ENCODE measurements around the gene RNF130. TPM values are rescaled to one million over a fixed set of nuclear protein-coding genes. Genes with fewer than 3 reads are reported as not detected.

Gene RNF130
- total RNA-seq, 1 donor from 2014 or later = 103 TPM

GRCh38 chr5:180097163-180097894 is 25.8 kb upstream of the RNF130 start:
- Histone ChIP-seq H3K4me3 (no peak overlapping the region), H3K9me3 (no peaks in the 10 kb centered on the region), H3K27me3 (no peaks in the 10 kb centered on the region), H3K27ac (no peak overlapping the region), H3K36me3 (no peaks in the 10 kb centered on the region), H3K4me1 (no peaks in the 10 kb centered on the region)
- TF ChIP-seq POLR2A (IDR thresholded peaks at IDR 0.05) (no peak), CTCF (IDR thresholded peaks at IDR 0.05) (no peak), POLR2AphosphoS5 (IDR thresholded peaks at IDR 0.05; ENCODE audit: insufficient read depth in 1 of 2, low read depth in 1 of 2) (no peak)
- intact Hi-C loops (cut with DNase I) = no loop called here
- no peak for DNase-seq (ENCODE audit: extremely low spot score in 2 of 2)

- Histone ChIP-seq H3K9me3 (no peaks in the 10 kb centered on the region), H3K4me3 (no peak overlapping the region), H3K36me3 (no peaks in the 10 kb centered on the region), H3K27me3 (no peaks in the 10 kb centered on the region), H3K27ac (no peak overlapping the region), H3K4me1 (no peaks in the 10 kb centered on the region)
- intact Hi-C loops (cut with DNase I) = no loop called here
- no peak for TF ChIP-seq POLR2A (IDR thresholded peaks at IDR 0.05)
- no peak for TF ChIP-seq CTCF (IDR thresholded peaks at IDR 0.05)
- no peak for TF ChIP-seq POLR2AphosphoS5 (IDR thresholded peaks at IDR 0.05; ENCODE audit: insufficient read depth in 1 of 2, low read depth in 1 of 2)
- DNase-seq (ENCODE audit: extremely low spot score in 2 of 2) = no peak
Observed at GRCh38 chr5:180096616-180097015, 25.1 kb upstream of the RNF130 start.

GRCh38 chr5:180095545-180095944 is 24.0 kb upstream of the RNF130 start:
- no peaks in the 10 kb centered on the region for H3K27me3 ChIP-seq
- H3K36me3 ChIP-seq = no peaks in the 10 kb centered on the region
- no peak overlapping the region for H3K27ac ChIP-seq
- no peak for TF ChIP-seq POLR2AphosphoS5 (IDR thresholded peaks at IDR 0.05; ENCODE audit: insufficient read depth in 1 of 2, low read depth in 1 of 2)
- TF ChIP-seq POLR2A (IDR thresholded peaks at IDR 0.05) = no peak
- TF ChIP-seq CTCF (IDR thresholded peaks at IDR 0.05) = no peak
- H3K9me3 ChIP-seq = no peaks in the 10 kb centered on the region
- no peak overlapping the region for H3K4me3 ChIP-seq
- H3K4me1 ChIP-seq = peaks cover 10% of the 10 kb centered on the region
- intact Hi-C loops (cut with DNase I) = no loop called here
- no peak for DNase-seq (ENCODE audit: extremely low spot score in 2 of 2)

GRCh38 chr5:180093651-180094382 is 22.3 kb upstream of the RNF130 start:
- H3K36me3 ChIP-seq = no peaks in the 10 kb centered on the region
- no peak for TF ChIP-seq POLR2AphosphoS5 (IDR thresholded peaks at IDR 0.05; ENCODE audit: insufficient read depth in 1 of 2, low read depth in 1 of 2)
- intact Hi-C loops (cut with DNase I) = no loop called here
- H3K9me3 ChIP-seq = no peaks in the 10 kb centered on the region
- H3K27me3 ChIP-seq = no peaks in the 10 kb centered on the region
- DNase-seq (ENCODE audit: extremely low spot score in 2 of 2) = no peak
- peaks cover 12% of the 10 kb centered on the region for H3K4me1 ChIP-seq
- H3K4me3 ChIP-seq = no peak overlapping the region
- H3K27ac ChIP-seq = no peak overlapping the region

GRCh38 chr5:180093241-180093640 is 21.7 kb upstream of the RNF130 start:
- Histone ChIP-seq H3K27me3 (no peaks in the 10 kb centered on the region), H3K9me3 (no peaks in the 10 kb centered on the region), H3K4me1 (peaks cover 12% of the 10 kb centered on the region), H3K36me3 (no peaks in the 10 kb centered on the region), H3K4me3 (no peak overlapping the region), H3K27ac (no peak overlapping the region)
- DNase-seq (ENCODE audit: extremely low spot score in 2 of 2) = no peak
- no peak for TF ChIP-seq POLR2AphosphoS5 (IDR thresholded peaks at IDR 0.05; ENCODE audit: insufficient read depth in 1 of 2, low read depth in 1 of 2)
- no peak for TF ChIP-seq CTCF (IDR thresholded peaks at IDR 0.05)
- TF ChIP-seq POLR2A (IDR thresholded peaks at IDR 0.05) = no peak
- intact Hi-C loops (cut with DNase I) = no loop called here

Measured in vagina (tissue), 2 donors.